HG03108 (cell line): Measurements from ENCODE around the gene DHRS3.

Experiments used
- ATAC-seq: cut with Tn5 transposase; IDR thresholded peaks from one replicate; pipeline ENCODE4 v1.9.1; 2021; ENCODE audit warnings: moderate library complexity; ENCODE audit not compliant: unreplicated experiment

Gene DHRS3

GRCh38 chr1:12521096-12521495 lies 96.9 kb downstream of the DHRS3 start:
- ATAC-seq = no peak

GRCh38 chr1:12519693-12520364 lies 98.2 kb downstream of the DHRS3 start:
- ATAC-seq = no peak

GRCh38 chr1:12518931-12519692 lies 98.9 kb downstream of the DHRS3 start:
- ATAC-seq = no peak
